HG02678 (cell line): Measurements from ENCODE around the gene BICC1.
"Not testable (repeated sequence)": the region's sequence is repeated elsewhere in the genome, so short reads cannot be mapped to it uniquely, and the experiment has no call there.

Experiments
- ATAC-seq: cut with Tn5 transposase; IDR thresholded peaks from one replicate; pipeline ENCODE4 v1.9.1; 2021; ENCODE audit warnings: mild to moderate bottlenecking, moderate library complexity; ENCODE audit not compliant: unreplicated experiment

Gene BICC1

GRCh38 chr10:58839771-58840170 lies 327.1 kb downstream of the BICC1 start:
- ATAC-seq = no peak

GRCh38 chr10:58840840-58841435 lies 328.3 kb downstream of the BICC1 start:
- no peak for ATAC-seq

- ATAC-seq = no peak
Measured at GRCh38 chr10:58842860-58843376, 330.2 kb downstream of the BICC1 start.

- no peak for ATAC-seq
Measured at GRCh38 chr10:58843760-58844159, 331.1 kb downstream of the BICC1 start.

GRCh38 chr10:58844680-58845079 lies 332.0 kb downstream of the BICC1 start:
- ATAC-seq = no peak

GRCh38 chr10:58846856-58847255 lies 334.2 kb downstream of the BICC1 start:
- ATAC-seq = no peak

- ATAC-seq = no peak
Measured at GRCh38 chr10:58851606-58852005, 338.9 kb downstream of the BICC1 start.

- no peak for ATAC-seq
Measured at GRCh38 chr10:58853668-58854067, 341.0 kb downstream of the BICC1 start.

GRCh38 chr10:58854811-58855210 lies 342.1 kb downstream of the BICC1 start:
- no peak for ATAC-seq

GRCh38 chr10:58856508-58857240 lies 344.0 kb downstream of the BICC1 start:
- ATAC-seq = no peak

GRCh38 chr10:58857251-58857805 lies 344.7 kb downstream of the BICC1 start:
- ATAC-seq = no peak

- ATAC-seq = not testable (repeated sequence)
Measured at GRCh38 chr10:58858123-58858522, 345.5 kb downstream of the BICC1 start.

- ATAC-seq = no peak
Measured at GRCh38 chr10:58859526-58859925, 346.9 kb downstream of the BICC1 start.

GRCh38 chr10:58867683-58868082 lies 355.0 kb downstream of the BICC1 start:
- no peak for ATAC-seq

- ATAC-seq = no peak
Measured at GRCh38 chr10:58868736-58869435, 356.2 kb downstream of the BICC1 start.

- ATAC-seq = no peak
Measured at GRCh38 chr10:58870070-58870469, 357.4 kb downstream of the BICC1 start.

- no peak for ATAC-seq
Measured at GRCh38 chr10:58873161-58873560, 360.5 kb downstream of the BICC1 start.
